Measurements from ENCODE around the gene ANKRD13C.

- no peak for TF ChIP-seq CTCF (IDR thresholded peaks at IDR 0.05; ENCODE audit: low read depth, low read length, missing input control)
- no peak for TF ChIP-seq TAF1 (conservative IDR thresholded peaks at IDR 0.05)
- TF ChIP-seq HNF4G (IDR thresholded peaks at IDR 0.05), result no peak
- no peak for TF ChIP-seq SP1 (IDR thresholded peaks at IDR 0.05)
- no peak for TF ChIP-seq REST (IDR thresholded peaks at IDR 0.05)
- no peak for TF ChIP-seq YY1 (IDR thresholded peaks at IDR 0.05)
- no peak for TF ChIP-seq JUND (IDR thresholded peaks at IDR 0.05)
- no peak for TF ChIP-seq ATF3 (IDR thresholded peaks at IDR 0.05)
- TF ChIP-seq HNF4A (conservative IDR thresholded peaks at IDR 0.05), result no peak
- no peak for TF ChIP-seq GABPA (IDR thresholded peaks at IDR 0.05 in 1 of 2, conservative IDR thresholded peaks at IDR 0.05 in 1 of 2)
- TF ChIP-seq ZBTB33 (IDR thresholded peaks at IDR 0.05), result no peak
- no peak for TF ChIP-seq MAX (IDR thresholded peaks at IDR 0.05)
- TF ChIP-seq FOXA1 (IDR thresholded peaks at IDR 0.05), result no peak
Measured at GRCh38 chr1:70224954-70225353, 129.6 kb downstream of the ANKRD13C start.

All from liver (tissue), 3 donors.